ENCODE results near the gene TUT7.

Gene TUT7

DNA sequence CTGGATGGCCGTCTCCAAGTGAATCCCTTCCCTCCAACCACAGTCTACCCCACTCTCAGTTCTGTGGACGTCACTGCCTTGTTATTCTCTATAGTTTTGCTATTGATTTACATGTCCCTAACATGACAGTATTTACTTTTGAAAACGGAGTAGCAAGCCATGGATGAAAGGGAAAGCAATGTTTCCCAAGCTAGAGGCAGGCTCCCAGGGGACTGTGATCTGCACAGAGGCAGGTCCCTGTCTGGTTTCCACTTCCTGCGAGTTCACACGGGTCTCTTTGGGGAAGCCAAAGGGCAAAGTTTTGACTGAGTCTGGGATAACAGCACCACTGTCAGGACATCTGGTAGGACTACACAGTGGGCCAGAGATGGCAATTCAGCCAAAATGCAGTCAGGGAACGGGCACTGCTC is 107.5 kb downstream of the TUT7 start:
- no peak for DNase-seq

GRCh38 chr9:86242071-86242470 is 112.1 kb downstream of the TUT7 start:
- no peak for DNase-seq

DNA sequence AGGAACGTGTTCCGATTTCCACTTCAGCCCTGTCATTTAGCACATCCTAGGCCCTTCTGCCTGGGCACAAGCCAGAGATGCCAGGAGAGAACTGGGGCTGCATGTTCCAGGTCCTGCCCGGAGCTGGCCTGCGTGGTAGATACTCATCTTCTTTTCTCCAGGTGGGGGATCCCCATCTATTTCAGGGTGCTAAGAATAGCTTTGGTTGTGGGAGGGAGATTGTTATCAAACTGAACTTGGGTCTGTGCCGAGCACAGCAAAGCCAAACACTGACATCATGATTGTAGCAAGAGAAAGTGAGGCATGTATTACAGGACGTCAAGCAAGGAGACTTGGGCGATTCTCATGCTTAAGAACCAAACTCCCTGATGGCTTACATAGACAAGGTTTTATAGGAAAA is 113.0 kb downstream of the TUT7 start:
- DNase-seq: no peak

DNA sequence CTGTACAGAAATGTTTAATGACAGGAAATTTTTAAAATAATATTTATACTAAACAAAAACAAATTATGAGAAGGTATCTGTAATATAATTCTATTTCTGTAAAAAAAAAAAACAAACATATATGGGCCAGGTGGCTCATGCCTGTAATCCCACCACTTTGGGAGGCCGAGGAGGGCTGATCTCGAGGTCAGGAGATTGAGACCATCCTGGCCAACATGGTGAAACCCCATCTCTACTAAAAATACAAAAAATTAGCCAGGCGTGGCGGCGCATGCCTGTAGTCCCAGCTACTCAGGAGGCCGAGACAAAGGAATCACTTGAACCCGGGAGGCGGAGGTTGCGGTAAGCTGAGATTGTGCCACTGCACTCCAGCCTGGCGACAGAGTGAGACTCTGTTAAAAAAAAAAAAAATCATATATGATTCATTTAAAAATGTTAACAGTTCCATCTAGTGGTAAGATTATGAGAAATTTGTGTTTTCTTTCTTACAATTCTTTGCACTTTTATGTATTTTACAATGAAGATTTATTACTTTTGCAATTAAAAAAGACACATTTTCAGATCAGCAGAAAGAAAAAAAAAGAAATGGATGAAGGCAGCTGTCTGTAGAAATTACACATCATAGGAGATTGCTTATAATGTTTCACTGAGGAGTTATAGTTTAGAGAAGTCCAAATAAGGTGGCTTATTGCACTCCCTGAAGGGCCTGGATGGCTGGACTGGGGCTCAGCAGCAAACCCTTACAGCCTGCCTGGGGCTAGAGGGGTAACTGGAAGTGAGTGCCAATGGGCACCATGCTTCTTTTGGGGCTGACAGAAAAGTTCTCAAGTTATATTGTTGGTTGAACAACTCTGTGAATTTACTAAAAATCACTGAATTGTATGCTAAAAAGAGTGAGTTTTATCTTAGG is 115.1 kb downstream of the TUT7 start:
- DNase-seq: no peak
